AG09319 (cell line): Measurements from ENCODE around the gene RADIL.

Experiments
- DNase-seq: peaks from one replicate; pipeline ENCODE4 v3.0.0-alpha.2; 2010; ENCODE audit warnings: low read depth; ENCODE audit errors: extremely low read depth
- CTCF ChIP-seq: IDR thresholded peaks from 2 replicates; pipeline ENCODE4 v1.5.1; 2011; ENCODE audit warnings: low read depth, mild to moderate bottlenecking, inconsistent platforms, low read length, moderate library complexity

RADIL gene

GRCh38 chr7:4751398-4751947 is 132.0 kb downstream of the RADIL start:
- TF ChIP-seq CTCF, result no peak
- no peak for DNase-seq

GRCh38 chr7:4749798-4750197 is 133.7 kb downstream of the RADIL start:
- no peak for TF ChIP-seq CTCF
- no peak for DNase-seq

GRCh38 chr7:4749363-4749762 is 134.2 kb downstream of the RADIL start:
- no peak for TF ChIP-seq CTCF
- no peak for DNase-seq
